ENCODE results near the gene MBNL2.

DNA sequence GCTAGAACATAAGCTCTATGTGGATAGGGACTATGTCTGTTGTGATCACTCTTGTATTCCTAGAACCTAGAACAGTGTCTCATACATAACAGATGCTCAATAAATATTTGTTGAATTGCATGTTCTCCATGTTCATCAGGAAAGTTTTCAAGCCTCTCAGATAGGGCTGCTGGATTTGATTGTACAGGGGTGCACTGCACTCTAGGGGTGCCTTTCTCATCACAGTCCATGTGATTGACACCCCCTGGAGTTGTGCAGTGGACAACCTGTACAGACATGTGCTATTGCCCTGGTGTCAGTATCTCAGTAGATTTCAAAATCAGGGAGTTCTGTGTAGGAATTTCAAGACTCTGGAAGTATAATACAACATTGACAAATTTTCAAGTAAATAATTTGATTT, 58.9 kb downstream of the MBNL2 start:
- TF ChIP-seq, protein P1, sequence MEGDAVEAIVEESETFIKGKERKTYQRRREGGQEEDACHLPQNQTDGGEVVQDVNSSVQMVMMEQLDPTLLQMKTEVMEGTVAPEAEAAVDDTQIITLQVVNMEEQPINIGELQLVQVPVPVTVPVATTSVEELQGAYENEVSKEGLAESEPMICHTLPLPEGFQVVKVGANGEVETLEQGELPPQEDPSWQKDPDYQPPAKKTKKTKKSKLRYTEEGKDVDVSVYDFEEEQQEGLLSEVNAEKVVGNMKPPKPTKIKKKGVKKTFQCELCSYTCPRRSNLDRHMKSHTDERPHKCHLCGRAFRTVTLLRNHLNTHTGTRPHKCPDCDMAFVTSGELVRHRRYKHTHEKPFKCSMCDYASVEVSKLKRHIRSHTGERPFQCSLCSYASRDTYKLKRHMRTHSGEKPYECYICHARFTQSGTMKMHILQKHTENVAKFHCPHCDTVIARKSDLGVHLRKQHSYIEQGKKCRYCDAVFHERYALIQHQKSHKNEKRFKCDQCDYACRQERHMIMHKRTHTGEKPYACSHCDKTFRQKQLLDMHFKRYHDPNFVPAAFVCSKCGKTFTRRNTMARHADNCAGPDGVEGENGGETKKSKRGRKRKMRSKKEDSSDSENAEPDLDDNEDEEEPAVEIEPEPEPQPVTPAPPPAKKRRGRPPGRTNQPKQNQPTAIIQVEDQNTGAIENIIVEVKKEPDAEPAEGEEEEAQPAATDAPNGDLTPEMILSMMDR (IDR thresholded peaks at IDR 0.05), result no peak
- no peak for TF ChIP-seq POLR2A (IDR thresholded peaks at IDR 0.05)
